Measurements from ENCODE around the gene DBI.
A peak's percentile ranks its signal among the peaks of the same experiment; 100 is the strongest.
"Not testable (repeated sequence)": the region's sequence is repeated elsewhere in the genome, so short reads cannot be mapped to it uniquely, and the experiment has no call there.

The DBI gene

GRCh38 chr2:119365436-119365835, 1.3 kb upstream of the DBI start:
- no peak for DNase-seq (ENCODE audit: low read depth)

DNA sequence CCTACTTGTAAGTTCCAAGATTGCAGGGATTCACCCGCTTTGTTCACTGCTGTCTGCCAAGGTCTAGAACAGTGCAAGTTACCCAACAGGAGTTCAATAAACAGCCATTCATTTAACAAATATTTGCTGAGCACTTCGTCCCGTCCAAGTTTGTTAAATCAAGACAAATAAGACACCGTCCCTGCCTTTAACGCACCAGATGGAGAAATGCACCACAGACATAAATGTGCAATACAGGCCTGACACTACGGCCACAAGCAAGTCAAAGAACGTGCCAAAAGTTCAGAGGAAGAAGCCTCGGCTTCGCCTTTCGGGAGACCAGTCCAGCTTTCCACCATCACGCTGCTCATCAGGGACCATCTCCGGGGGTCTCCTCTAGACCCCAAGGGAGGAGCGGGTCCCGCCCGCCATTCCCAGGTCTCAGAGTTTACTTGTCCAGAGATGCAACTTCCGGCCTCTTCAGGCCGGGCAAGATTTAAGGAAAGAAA, 572 bp upstream of the DBI start:
- DNase-seq (ENCODE audit: low read depth) = no peak

DNA sequence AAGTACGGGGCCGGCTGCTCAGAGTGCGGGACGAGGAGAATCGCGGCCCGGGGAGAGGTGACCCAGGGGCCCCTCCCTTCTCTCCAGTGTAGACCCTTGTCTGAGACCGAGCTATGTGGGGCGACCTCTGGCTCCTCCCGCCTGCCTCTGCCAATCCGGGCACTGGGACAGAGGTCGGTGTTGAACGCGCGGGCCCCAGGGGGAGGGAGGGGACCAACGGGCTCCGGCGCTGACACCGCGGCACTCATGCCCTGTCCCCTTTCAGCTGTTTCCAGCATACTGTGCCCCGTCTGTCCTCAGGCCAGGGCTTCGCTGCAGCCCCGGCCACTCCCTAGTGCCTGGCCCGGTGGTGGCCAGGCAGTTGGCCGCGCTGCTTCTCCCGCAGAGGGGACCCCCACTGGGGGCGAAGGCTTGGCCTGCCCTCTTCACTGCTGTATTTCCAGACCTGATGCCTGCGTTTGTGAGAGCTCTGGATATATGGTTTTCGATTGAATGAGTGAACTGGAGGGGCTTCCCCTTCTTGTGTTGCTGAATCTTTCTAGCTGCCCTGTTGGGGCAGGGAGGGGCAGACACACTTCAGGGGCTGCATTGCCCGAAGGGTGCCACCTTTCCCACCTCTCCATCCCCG, 809 bp downstream of the DBI start:
- peak; percentile 13 for DNase-seq (ENCODE audit: low read depth)

DNA sequence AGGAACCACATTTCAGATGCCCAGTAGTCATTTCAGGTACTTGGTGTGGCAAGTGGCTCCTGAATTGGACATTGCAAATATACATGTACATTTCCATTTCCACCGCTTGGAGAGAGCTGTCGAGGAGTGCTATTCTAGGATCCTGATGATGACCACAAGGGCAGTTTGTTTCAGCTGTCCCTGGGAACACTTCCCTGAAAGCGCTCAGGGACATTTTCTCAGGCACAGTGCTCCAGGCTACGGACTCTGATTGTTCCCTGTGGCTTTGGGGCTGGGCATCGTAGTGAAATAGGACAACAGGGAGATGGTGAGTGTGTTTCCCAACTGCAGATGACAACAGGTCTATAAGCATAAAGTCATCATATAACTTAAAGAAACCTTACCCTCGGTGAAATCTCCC, 3.1 kb downstream of the DBI start:
- no peak for DNase-seq (ENCODE audit: low read depth)

DNA sequence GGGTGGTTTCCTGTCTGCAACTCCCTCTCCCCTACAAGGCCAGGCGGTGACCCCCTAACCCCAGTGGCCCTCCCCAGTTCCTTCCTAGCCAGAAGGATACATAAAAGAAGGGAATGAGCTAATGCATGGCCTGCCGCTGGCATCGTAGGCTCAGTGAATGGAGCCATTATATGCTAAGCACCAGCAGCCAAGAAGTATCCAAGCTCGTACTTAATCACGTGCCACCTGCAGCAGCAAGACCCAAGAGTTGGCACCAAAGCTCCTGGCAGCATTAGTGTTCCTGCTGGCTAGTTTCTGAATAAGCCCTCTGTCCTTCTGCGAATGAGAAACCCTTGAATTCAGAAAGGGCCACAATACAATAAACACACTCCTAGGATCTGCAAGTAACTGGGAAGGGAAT, 4.3 kb downstream of the DBI start:
- no peak for DNase-seq (ENCODE audit: low read depth)

GRCh38 chr2:119372778-119373568, 6.2 kb downstream of the DBI start:
- no peak for DNase-seq (ENCODE audit: low read depth)

DNA sequence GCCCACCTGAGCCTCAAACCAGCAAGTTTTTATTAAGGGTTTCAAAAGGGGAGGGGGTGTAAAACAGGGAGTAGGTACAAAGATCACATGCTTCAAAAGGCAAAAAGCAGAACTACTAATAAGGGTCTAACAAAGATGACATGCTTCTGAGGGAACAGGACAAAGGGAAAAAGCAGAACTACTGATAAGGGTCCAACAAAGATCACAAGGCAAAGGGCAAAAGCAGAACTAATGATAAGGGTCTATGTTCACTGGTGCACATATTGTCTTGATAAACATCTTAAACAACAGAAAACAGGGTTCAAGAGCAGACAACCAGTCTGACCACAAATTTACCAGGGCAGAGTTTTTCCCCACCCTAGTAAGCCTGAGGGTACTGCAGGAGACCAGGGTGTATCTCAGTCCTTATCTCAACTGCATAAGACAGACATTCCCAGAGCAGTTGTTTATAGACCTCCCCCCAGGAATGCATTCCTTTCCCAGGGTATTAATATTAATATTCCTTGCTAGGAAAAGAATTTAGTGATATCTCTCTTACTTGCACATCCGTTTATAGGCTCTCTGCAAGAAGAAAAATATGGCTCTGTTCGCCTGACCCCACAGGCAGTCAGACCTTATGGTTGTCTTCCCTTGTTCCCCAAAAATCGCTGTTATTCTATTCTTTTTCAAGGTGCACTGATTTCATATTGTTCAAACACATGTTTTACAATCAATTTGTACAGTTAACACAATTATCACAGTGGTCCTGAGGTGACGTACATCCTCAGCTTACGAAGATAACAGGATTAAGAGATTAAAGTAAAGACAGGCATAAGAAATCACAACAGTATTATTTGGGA, 7.3 kb downstream of the DBI start:
- not testable (repeated sequence) for DNase-seq (ENCODE audit: low read depth)

DNA sequence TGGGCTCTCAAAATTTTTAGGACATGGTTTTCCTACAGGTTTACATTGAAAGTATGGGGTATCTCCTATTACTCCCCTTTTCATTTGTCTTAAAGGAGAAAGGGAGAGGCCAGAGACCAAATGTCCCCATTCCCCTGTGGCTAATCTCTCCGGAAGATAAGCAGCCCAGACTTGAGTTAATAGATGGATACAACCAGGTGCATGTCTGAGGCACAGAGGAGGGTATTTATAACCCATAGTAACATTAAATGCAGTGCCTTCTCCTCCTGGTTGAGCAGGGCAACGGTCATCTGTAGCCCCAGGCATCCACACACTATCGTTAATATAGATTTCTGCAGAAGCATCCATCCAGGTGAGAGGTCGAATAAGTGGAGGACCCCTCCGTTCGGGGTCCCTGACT, 9.6 kb downstream of the DBI start:
- not testable (repeated sequence) for DNase-seq (ENCODE audit: low read depth)

DNA sequence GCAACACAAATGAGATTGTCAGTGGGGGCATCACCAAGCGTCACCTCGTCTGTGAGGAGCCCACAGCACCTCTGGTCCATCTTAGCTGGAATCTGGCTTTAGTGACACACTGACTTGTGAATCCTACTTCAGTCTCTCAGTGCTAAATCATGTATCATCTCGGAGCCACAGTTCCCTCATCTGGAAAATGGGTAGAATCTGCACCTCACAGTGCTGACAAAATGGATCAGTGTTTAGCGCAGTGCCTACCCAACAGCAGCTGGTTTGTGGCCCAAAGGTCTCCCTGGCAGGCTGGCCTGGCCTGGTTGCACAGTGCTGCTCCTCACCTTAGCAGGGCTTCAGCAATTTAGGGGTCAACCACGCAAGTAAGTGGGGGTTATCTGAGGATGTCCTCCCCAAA, 10.0 kb downstream of the DBI start:
- DNase-seq (ENCODE audit: low read depth) = no peak

DNA sequence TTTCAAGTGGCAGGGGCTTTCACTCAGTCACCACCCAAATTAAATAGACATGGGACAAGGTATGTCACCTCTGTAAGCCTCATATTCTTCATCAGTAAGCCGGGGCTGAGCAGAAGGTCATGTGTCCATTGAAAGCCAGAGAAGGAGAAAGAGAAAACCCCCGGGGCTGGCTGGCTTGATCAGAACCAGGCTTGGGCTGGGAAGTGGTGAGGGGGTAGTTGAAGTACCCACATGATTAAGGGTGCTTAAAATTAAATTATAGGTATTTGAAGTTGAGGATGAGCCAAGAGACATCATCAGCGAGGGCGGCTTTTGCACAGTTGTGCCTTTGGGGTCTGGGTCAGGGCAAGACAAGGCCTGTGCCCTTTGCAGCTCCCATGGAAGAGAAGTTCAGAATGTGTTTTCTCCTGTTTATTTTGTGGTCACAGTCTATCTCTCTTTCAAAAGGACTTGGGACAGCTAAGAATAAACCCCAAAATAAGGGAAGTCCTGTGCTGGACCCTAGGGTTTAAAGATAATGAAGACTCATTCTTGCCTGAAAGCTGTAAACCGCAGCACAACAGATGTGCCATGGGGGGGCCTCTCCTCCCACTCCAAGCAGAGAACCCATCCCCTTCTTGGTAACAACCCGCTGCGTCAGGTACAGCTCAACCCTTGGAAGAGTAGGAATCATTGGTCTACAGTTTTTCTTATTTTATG, 10.7 kb downstream of the DBI start:
- no peak for DNase-seq (ENCODE audit: low read depth)

GRCh38 chr2:119377993-119378345, 11.2 kb downstream of the DBI start:
- DNase-seq (ENCODE audit: low read depth) = no peak

DNA sequence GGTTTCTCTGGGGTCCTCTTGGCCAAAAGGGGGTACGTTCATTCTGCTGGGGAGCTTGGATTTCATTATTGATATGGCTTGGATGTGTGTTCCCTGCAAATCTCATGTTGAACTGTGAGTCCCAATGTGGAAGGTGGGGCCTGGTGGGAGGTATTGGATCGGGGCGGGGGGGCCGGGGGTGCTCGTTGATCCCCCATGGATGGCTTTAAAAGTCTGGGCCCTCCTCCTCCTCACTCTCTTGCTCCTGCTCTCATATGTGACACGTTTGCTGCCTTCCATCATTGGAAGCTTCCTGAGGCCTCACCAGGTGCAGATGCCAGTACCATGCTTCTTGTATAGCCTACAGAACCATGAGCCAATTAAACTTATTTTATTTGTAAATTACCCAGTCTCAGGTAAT, 11.8 kb downstream of the DBI start:
- no peak for DNase-seq (ENCODE audit: low read depth)

DNA sequence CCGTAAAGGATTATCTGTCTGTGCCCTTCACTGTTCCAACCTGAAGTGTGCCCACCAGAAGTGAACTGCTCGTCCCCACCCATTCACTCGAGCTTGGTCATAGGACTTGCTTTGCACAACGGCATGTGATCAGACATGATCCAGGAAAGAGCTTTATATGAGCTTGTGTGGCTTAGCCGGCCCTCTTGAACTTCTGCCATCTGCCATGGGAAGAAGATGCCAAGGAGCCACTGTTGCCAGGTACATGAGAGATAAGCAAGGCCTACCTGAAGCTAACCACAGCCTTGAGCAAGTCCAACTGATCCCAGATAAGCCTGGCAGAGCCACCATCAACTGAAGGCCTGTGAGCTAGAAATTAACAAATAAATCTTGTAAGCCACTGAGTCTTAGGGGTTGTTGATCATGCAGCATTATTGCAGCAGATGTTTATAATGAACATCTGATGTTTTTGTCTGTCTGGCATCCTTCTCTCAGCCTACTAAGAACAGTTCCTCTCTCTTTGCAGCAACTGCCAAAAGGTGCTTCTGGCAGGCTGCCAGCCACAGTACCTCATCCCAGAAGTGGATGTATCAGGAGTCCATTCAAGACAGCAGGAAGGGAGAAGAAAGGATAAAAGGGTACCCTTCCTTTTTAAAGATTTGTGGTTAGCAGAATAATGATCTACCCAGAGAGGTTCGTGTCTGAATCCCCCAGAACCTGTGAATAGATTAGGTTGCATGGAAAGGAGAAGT, 16.8 kb downstream of the DBI start:
- no peak for DNase-seq (ENCODE audit: low read depth)

DNA sequence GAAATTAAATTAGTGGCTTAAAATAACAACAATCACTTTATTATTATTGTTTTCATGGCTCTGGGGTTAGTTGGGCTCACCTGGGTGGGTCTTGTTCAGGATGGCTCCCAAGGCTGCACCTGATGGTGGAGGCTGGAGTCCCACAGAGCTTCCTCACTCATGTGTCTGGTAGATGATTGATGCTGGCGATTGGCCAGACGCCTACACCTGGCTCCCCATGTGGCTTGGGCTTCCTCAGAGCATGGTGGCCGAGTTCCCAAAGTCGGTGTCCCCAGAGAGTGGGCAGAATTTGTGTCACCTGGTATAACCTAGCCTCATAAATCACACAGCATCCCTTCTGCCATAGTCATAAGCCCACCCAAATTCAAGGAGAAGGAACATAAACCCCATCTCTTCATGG, 18.2 kb downstream of the DBI start:
- no peak for DNase-seq (ENCODE audit: low read depth)

DNA sequence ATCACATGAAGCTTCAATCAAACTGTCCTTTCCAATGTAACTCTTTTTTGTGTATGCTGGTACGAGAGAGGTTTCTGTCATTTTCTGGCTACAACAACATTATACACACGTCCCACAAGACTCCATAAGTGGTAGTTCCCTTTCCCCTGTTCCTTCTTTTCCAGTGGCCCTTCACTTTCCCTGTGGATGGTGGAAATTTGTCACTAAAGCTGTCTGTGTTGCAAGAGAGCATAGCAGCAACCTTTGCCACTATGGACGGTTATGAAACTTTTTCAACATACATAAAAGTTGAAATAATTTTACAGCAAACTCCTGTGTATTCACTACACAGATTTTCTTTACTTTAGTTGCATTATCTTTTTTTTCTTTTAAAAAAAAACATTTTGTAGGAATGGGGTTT, 18.7 kb downstream of the DBI start:
- DNase-seq (ENCODE audit: low read depth) = no peak

- DNase-seq (ENCODE audit: low read depth) = no peak
Measured at GRCh38 chr2:119387381-119388129, 20.8 kb downstream of the DBI start.

- DNase-seq (ENCODE audit: low read depth) = no peak
Measured at GRCh38 chr2:119389615-119390306, 23.0 kb downstream of the DBI start.

GRCh38 chr2:119393971-119394748, 27.4 kb downstream of the DBI start:
- no peak for DNase-seq (ENCODE audit: low read depth)

- DNase-seq (ENCODE audit: low read depth) = no peak
Measured at GRCh38 chr2:119397196-119397595, 30.4 kb downstream of the DBI start.
